PC-3 (cell line): ENCODE results near the gene PIAS2. TPM values are rescaled to one million over a fixed set of nuclear protein-coding genes. Genes with fewer than 3 reads are reported as not detected.

Experiments
- ATAC-seq: fragments of 200-7000 bp; cut with Tn5 transposase; 2 replicates; pipeline ENCODE4 v1.9.1; 2020; ENCODE audit warnings: mild to moderate bottlenecking, moderate library complexity
- BruUV-seq: library from RNA; stranded (reverse); fragments of 400-500 nt; replicated peaks from 2 replicates; lab custom pipeline; 2021; lab: Mats Ljungman, UMichigan
- CTCF ChIA-PET: fragments of 300-600 bp; sonication (Branson Sonifier 250); formaldehyde crosslinking; loops from one replicate; lab custom pipeline; 2022; ENCODE audit warnings: antibody characterized with exemption; lab: Charles Lee
- POLR2A ChIA-PET: fragments of 300-600 bp; sonication (Branson Sonifier 250); formaldehyde crosslinking; loops from one replicate; lab custom pipeline; 2022; ENCODE audit warnings: antibody characterized with exemption; ENCODE audit not compliant: unreplicated experiment; lab: Charles Lee
- DNase-seq: peaks from one replicate; pipeline ENCODE4 v3.0.0-alpha.2; 2015
- H2AFZ ChIP-seq: fragments of 300-600 bp; sonication (generic); 2 replicates; pipeline ENCODE4 v1.6.0; 2016; ENCODE audit warnings: antibody characterized with exemption, low read length
- H3F3A ChIP-seq: fragments of 300-600 bp; sonication (generic); one replicate; pipeline ENCODE4 v1.6.0; 2017; ENCODE audit warnings: antibody characterized with exemption, low read length, control low read depth, mild to moderate bottlenecking; ENCODE audit not compliant: unreplicated experiment
- H3K27ac ChIP-seq: fragments of 300-600 bp; sonication (generic); 2 replicates; pipeline ENCODE4 v1.5.1; 2016; ENCODE audit warnings: mild to moderate bottlenecking, low read length
- H3K27me3 ChIP-seq: fragments of 300-600 bp; sonication (generic); 2 replicates; pipeline ENCODE4 v1.6.1; 2016; ENCODE audit warnings: low read length, mixed read lengths
- H3K36me3 ChIP-seq: fragments of 300-600 bp; sonication (generic); 2 replicates; pipeline ENCODE4 v1.6.1; 2016; ENCODE audit warnings: low read depth, mixed run types, low read length, mixed read lengths
- H3K4me1 ChIP-seq: fragments of 300-600 bp; sonication (generic); 2 replicates; pipeline ENCODE4 v1.5.1; 2016; ENCODE audit warnings: low read length; ENCODE audit not compliant: insufficient read depth
- H3K4me2 ChIP-seq: fragments of 300-600 bp; sonication (generic); 2 replicates; pipeline ENCODE4 v1.6.0; 2016; ENCODE audit warnings: low read length
- H3K4me3 ChIP-seq: fragments of 300-600 bp; sonication (generic); 2 replicates; pipeline ENCODE4 v1.5.1; 2016; ENCODE audit warnings: mild to moderate bottlenecking, low read length, mixed read lengths
- H3K79me2 ChIP-seq: fragments of 300-600 bp; sonication (generic); 2 replicates; pipeline ENCODE4 v1.6.1; 2017; ENCODE audit warnings: low read length, mixed read lengths
- H3K9ac ChIP-seq: fragments of 300-600 bp; sonication (generic); 2 replicates; pipeline ENCODE4 v1.6.0; 2016; ENCODE audit warnings: mild to moderate bottlenecking, low read length
- H3K9me2 ChIP-seq: fragments of 300-600 bp; sonication (generic); replicated peaks from 2 replicates; pipeline ENCODE4 v1.6.1; 2016; ENCODE audit warnings: mixed run types, low read length, mixed read lengths
- H3K9me3 ChIP-seq: fragments of 300-600 bp; sonication (generic); 2 replicates; pipeline ENCODE4 v1.6.1; 2016; ENCODE audit warnings: low read length, mixed read lengths
- H4K20me1 ChIP-seq: fragments of 300-600 bp; sonication (generic); 2 replicates; pipeline ENCODE4 v1.6.1; 2016; ENCODE audit warnings: low read length, mixed read lengths
- EZH2 ChIP-seq: fragments of 300-600 bp; sonication (generic); IDR thresholded peaks from one replicate; pipeline ENCODE4 v1.6.1; 2017; ENCODE audit warnings: antibody characterized with exemption, mild to moderate bottlenecking, low read length; ENCODE audit not compliant: unreplicated experiment
- EZH2phosphoT487 ChIP-seq: fragments of 300-600 bp; sonication (generic); IDR thresholded peaks from 2 replicates; pipeline ENCODE4 v1.6.1; 2018; ENCODE audit warnings: mild to moderate bottlenecking, antibody characterized with exemption, low read length, borderline replicate concordance
- intact Hi-C: fragments of 100-400 bp; cut with micrococcal nuclease; formaldehyde crosslinking; loops from 2 replicates; pipeline ENCODE4 v1.9.0; 2023
- total RNA-seq: library from RNA; depleted of rRNA; stranded (reverse); fragments of >200 nt; gene quantifications from 2 replicates; pipeline ENCODE4 v1.2.3, GENCODE V29; 2014
- TF ChIP-seq, protein P1 (sequence below): fragments of 300-600 bp; sonication (generic); conservative IDR thresholded peaks from 2 replicates; pipeline ENCODE4 v1.5.1; 2017; ENCODE audit warnings: antibody characterized with exemption, low read depth, mild to moderate bottlenecking, low read length

The PIAS2 gene
- total RNA-seq, 1 experiment from 2014 or later = 13.5 TPM

- no peaks in the 10 kb centered on the region for H3K9me3 ChIP-seq
- CTCF ChIA-PET = no interaction called here
- H3K27me3 ChIP-seq = no peaks in the 10 kb centered on the region
- no peak overlapping the region for H3K4me3 ChIP-seq
- TF ChIP-seq EZH2phosphoT487 (no peak), EZH2 (no peak)
- TF ChIP-seq, protein P1, sequence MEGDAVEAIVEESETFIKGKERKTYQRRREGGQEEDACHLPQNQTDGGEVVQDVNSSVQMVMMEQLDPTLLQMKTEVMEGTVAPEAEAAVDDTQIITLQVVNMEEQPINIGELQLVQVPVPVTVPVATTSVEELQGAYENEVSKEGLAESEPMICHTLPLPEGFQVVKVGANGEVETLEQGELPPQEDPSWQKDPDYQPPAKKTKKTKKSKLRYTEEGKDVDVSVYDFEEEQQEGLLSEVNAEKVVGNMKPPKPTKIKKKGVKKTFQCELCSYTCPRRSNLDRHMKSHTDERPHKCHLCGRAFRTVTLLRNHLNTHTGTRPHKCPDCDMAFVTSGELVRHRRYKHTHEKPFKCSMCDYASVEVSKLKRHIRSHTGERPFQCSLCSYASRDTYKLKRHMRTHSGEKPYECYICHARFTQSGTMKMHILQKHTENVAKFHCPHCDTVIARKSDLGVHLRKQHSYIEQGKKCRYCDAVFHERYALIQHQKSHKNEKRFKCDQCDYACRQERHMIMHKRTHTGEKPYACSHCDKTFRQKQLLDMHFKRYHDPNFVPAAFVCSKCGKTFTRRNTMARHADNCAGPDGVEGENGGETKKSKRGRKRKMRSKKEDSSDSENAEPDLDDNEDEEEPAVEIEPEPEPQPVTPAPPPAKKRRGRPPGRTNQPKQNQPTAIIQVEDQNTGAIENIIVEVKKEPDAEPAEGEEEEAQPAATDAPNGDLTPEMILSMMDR = no peak
- DNase-seq (no peak), ATAC-seq (no peak)
- intact Hi-C loops = no loop called here
- H2AFZ ChIP-seq = no peak overlapping the region
- H3K36me3 ChIP-seq = peaks cover 6% of the 10 kb centered on the region; the same call in 1 of the 2 replicates
- H4K20me1 ChIP-seq = no peaks in the 10 kb centered on the region
- no peaks in the 10 kb centered on the region for H3F3A ChIP-seq
- POLR2A ChIA-PET = no interaction called here
- H3K4me1 ChIP-seq = no peaks in the 10 kb centered on the region
- no peak overlapping the region for H3K27ac ChIP-seq
- no peak overlapping the region for H3K4me2 ChIP-seq
- no TSS peak for BruUV-seq
- H3K9me2 ChIP-seq = no peaks in the 10 kb centered on the region
- H3K79me2 ChIP-seq = peaks cover 28% of the 10 kb centered on the region
- no peak overlapping the region for H3K9ac ChIP-seq
These were observed 25.5 kb downstream of the PIAS2 start for GRCh38 chr18:46891742-46892214.

DNA sequence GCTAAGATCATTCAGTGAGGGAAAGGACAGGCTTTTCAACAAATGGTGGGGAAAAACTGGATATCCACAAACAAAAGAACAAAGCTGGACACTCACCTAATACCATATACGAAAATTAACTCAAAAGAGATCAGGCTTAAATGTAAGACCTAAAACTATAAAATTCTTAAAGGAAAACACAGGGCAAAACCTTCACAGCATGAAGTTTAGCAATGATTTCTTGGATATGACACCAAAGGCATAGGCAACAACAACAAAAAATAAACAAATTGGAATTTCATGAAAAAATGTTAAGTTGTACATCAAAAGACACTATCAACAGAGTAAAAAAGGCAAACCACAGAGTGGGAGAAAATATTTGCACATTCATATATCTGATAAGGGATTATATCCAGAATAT, 28.3 kb downstream of the PIAS2 start:
- no peak overlapping the region for H3K4me3 ChIP-seq
- no peak overlapping the region for H3K9ac ChIP-seq
- no peaks in the 10 kb centered on the region for H3K4me1 ChIP-seq
- no peaks in the 10 kb centered on the region for H3K9me2 ChIP-seq
- CTCF ChIA-PET = no interaction called here
- TF ChIP-seq EZH2phosphoT487 (no peak), EZH2 (no peak)
- TF ChIP-seq, protein P1 = no peak
- H3K79me2 ChIP-seq = peaks cover 22% of the 10 kb centered on the region
- DNase-seq = no peak
- POLR2A ChIA-PET = no interaction called here
- no peaks in the 10 kb centered on the region for H4K20me1 ChIP-seq
- no peak overlapping the region for H3K4me2 ChIP-seq
- intact Hi-C loops = no loop called here
- H3K36me3 ChIP-seq = peaks cover 6% of the 10 kb centered on the region; the same call in 1 of the 2 replicates
- no peak overlapping the region for H3K27ac ChIP-seq
- H2AFZ ChIP-seq = no peak overlapping the region
- H3K9me3 ChIP-seq = no peaks in the 10 kb centered on the region
- no TSS peak for BruUV-seq
- H3K27me3 ChIP-seq = no peaks in the 10 kb centered on the region
- H3F3A ChIP-seq = no peaks in the 10 kb centered on the region
- no peak for ATAC-seq

- Histone ChIP-seq H3K36me3 (peaks cover 6% of the 10 kb centered on the region; the same call in 1 of the 2 replicates), H3K27ac (no peak overlapping the region), H2AFZ (no peak overlapping the region), H3K27me3 (no peaks in the 10 kb centered on the region), H3K4me3 (no peak overlapping the region), H3K4me2 (no peak overlapping the region), H3K4me1 (no peaks in the 10 kb centered on the region), H3K9me3 (no peaks in the 10 kb centered on the region), H3K79me2 (peaks cover 13% of the 10 kb centered on the region; the same call in 1 of the 2 replicates), H3K9me2 (no peaks in the 10 kb centered on the region), H4K20me1 (no peaks in the 10 kb centered on the region), H3F3A (no peaks in the 10 kb centered on the region), H3K9ac (no peak overlapping the region)
- no peak for DNase-seq
- ChIA-PET CTCF (no interaction called here), POLR2A (no interaction called here)
- no peak for ATAC-seq
- intact Hi-C loops = no loop called here
- TF ChIP-seq EZH2 = no peak
- TF ChIP-seq, protein P1 = no peak
- TF ChIP-seq EZH2phosphoT487 = no peak
- BruUV-seq = no TSS peak
These were observed 30.4 kb downstream of the PIAS2 start for GRCh38 chr18:46886893-46887292.
